ENCODE measurements around the gene MTFP1.

DNA sequence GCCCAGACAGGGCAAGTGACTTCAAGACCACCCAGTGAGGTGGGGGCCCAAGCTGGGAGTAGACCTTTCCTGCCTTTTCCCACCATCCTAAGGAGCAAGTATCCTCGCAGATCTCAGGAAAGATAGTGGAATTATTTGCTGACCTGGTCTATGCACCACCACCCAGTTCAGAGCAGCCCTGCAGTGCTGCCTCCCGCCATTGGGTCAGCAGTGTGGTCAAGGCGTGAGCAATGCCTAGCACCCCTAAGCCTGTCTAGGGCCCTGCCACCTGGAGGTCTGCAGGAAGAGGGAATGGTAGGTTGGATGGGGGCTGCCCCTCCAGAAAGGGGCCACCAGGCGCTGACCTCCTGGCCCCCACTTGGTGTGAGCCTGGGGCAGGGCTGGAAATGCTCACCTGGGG, 6.5 kb downstream of the MTFP1 start:
- TF ChIP-seq, protein P1, sequence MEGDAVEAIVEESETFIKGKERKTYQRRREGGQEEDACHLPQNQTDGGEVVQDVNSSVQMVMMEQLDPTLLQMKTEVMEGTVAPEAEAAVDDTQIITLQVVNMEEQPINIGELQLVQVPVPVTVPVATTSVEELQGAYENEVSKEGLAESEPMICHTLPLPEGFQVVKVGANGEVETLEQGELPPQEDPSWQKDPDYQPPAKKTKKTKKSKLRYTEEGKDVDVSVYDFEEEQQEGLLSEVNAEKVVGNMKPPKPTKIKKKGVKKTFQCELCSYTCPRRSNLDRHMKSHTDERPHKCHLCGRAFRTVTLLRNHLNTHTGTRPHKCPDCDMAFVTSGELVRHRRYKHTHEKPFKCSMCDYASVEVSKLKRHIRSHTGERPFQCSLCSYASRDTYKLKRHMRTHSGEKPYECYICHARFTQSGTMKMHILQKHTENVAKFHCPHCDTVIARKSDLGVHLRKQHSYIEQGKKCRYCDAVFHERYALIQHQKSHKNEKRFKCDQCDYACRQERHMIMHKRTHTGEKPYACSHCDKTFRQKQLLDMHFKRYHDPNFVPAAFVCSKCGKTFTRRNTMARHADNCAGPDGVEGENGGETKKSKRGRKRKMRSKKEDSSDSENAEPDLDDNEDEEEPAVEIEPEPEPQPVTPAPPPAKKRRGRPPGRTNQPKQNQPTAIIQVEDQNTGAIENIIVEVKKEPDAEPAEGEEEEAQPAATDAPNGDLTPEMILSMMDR (IDR thresholded peaks at IDR 0.05): no peak
- TF ChIP-seq POLR2A (IDR thresholded peaks at IDR 0.05): no peak
